GM21529 (cell line): Measurements from ENCODE around the gene NPM1.
"Not testable (repeated sequence)": the region's sequence is repeated elsewhere in the genome, so short reads cannot be mapped to it uniquely, and the experiment has no call there.

Experiments used
- ATAC-seq: cut with Tn5 transposase; IDR thresholded peaks from one replicate; pipeline ENCODE4 v1.9.1; 2021; ENCODE audit not compliant: unreplicated experiment

NPM1 gene, protein sequence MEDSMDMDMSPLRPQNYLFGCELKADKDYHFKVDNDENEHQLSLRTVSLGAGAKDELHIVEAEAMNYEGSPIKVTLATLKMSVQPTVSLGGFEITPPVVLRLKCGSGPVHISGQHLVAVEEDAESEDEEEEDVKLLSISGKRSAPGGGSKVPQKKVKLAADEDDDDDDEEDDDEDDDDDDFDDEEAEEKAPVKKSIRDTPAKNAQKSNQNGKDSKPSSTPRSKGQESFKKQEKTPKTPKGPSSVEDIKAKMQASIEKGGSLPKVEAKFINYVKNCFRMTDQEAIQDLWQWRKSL

DNA sequence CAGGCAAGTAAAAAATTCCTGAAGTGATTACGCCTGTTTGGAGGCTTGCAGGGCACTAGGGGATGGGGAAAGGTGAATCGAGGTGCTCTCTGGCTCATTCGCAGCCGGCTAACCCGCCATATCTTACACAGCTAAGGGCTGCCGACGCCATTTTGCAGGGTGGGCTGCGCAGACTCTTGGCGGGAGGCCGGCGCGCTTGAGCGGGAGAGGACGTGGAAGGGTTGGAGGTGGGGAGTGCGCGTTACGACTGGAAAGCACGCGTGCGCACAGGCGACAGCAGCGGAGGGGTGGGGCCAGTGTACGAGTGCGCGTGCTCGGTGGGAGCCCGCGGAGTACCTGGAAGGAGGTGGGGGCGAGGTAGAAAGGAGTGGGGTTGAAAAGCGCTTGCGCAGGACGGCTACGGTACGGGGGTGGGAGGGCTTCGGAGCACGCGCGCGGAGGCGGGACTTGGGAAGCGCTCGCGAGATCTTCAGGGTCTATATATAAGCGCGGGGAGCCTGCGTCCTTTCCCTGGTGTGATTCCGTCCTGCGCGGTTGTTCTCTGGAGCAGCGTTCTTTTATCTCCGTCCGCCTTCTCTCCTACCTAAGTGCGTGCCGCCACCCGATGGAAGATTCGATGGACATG, at the start of gene NPM1:
Gene NPM1, plus strand, starts transcription at position 505 of the 625 bp plus-strand sequence. Its CDS starts 100 bp downstream, at position 605.
- ATAC-seq: peak; percentile 82

DNA sequence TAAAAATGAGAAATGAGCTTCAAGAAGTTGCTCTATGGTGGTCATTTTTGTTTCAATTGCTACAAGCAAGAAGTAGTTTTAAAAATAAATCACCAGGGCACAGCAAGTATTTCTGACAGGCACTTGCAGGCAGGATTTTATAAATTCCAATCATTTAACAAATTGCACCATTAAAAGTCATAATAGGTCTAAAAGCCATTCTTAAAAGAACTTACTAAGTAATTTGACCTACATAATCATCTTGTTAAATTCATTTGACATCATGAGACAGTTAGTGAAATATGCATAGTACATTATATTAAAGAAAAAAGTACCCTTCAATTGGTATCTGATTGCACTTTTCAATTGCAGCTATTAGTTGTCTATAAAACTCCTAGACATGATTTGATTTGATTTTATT, 47.6 kb upstream of the NPM1 start:
- no peak for ATAC-seq

DNA sequence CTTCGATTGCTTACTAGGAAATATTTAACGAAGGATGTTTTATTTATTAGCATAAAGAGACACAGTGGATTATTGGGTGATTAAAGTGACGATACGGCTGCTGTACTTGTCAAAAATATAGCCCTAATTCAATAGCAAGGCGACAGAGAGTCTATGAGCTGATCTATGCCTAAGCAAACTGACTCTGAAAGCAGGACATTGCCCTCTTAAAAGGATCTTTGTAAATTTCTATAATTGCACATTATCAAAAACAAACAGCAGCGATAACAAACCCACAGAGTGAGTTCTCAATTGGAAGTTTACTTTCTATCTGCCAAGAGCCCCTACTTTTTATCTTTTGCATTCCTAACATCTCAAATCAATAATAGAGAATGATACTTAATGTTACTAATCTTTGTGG, 47.2 kb upstream of the NPM1 start:
- no peak for ATAC-seq

GRCh38 chr5:171342362-171343111, 45.1 kb upstream of the NPM1 start:
- peak; percentile 76 for ATAC-seq

- no peak for ATAC-seq
Measured at GRCh38 chr5:171344936-171345608, 42.6 kb upstream of the NPM1 start.

DNA sequence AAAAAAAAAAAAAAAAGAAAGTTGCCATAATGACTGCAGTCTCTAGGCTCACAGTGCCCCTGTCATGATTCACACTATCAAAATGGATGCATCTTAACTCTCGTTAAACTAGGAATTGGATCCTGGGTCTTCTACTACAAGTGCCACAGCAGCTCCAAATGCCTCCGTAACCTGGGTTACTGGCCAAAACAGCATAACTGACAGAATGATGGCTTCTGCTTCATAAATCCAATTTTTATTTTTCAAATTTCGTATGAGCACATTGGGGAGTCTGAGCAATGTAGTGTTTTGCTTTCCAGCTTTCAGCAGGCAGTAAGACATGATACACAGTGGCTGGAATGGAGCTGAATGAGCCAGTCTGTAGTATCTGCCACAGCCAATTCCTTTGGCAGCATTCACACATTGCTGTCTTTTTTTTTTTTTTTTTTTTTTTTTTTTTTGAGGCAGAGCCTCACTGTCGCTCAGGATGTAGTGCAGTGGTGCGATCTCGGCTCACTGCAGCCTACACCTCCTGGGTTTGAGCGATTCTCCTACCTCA, 36.0 kb upstream of the NPM1 start:
- ATAC-seq: no peak

DNA sequence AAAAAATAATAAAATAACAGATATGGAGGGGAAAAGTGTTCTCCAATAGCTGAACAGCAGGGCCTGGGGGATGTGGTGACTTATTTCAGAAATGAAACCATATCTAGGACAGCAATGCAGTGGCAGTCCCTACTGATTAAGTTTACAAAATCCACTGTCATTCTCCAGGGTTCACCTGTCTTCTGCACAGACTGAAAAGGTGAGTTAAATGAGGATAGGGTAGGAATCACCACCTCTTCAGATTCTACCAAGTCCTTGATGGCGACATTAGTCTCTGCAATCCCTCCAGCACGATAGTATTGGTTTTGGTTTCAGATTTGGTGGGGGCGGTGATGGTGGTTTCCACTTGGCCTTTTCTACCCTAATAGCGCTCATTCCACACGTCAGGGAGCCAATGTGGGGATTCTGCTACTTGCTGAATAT, 32.3 kb upstream of the NPM1 start:
- peak; percentile 96 for ATAC-seq

DNA sequence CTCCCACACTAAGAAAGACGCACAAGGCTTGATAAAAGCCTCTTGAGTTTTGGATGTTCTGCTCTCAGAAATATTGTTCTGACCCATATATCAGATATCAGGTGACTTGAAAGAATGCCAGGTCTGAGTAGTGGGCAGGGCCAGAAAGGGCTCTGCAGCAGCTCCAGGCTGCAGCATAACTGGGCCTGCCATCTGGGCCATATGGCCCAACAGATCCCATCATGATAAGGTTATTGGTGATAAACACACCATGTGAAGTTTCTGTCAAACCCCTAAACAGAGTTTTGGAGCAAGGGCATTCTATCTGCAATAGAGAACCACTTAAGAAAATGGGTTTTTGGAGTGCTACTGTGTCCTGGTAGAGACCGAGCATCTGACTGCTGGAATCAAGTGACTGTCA, 29.8 kb upstream of the NPM1 start:
- no peak for ATAC-seq

DNA sequence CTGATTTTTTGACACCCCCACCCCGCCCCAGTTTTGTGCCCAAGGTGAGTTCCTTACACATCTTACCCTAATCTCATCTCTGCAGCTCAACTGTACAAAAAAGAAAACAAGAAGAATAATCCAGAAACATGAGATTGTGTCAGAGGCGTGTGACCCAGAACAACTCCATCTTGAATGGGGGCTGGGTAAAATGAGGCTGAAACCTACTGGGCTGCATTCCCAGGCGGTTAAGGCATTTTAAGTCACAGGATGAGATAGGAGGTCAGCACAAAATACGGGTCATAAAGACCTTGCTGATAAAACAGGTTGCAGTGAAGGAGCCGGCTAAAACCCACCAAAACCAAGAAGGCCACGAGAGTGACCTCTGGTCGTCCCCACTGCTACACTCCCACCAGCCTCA, 26.5 kb upstream of the NPM1 start:
- ATAC-seq: not testable (repeated sequence)

DNA sequence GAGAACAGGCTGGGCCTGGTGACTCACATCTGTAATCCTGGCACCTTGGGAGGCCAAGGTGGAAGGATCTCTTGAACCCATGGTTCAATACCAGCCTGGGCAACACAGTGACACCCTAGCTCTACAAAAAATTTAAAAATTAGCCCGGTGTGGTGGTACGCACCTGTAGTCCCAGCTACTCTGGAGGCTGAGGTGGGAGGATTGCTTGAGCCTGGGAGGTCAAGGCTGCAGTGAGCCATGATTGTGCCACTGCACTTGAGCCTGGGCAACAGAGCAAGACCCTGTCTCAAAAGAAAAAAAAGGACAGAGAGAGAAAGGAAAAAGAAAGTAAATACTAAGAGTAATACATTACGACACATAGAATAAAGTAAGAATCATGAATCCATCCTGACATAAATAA, 24.4 kb upstream of the NPM1 start:
- not testable (repeated sequence) for ATAC-seq

DNA sequence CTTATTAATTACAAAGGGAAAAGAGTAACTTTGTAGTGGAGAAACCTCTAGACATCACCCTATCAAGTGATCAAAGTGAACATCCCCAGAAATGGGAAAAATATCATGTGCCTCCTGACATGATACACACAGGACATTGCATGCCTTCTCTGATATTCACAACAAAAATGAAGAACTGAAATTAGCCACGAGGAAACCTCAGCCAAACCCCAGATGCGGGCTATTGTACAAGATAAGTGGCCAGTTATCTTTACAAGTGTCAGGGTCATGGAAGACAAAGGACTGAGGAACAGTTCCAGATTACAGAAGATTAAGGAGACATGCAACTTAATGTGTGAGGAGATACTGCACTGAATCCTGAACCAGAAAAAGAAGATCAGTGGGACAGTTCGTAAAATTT, 23.8 kb upstream of the NPM1 start:
- ATAC-seq: peak; percentile 54

DNA sequence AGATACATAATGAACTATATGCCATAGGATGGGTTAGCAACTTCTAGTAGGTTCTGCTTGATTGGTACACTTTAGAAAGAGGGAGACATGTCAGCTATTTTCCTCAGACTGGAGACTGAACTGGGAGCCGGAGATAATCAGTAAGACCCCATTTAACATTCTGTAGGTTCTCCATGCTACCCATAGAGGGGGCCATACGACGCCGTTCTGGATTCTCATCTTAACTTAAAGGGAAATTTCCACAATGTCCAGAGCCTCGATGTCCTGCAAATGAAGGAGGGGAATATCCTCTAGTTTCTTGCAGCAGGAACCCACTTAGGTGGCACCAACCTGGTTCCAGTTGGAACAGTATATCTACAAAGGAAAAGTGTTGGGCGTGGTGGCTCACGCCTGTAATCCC, 22.3 kb upstream of the NPM1 start:
- ATAC-seq: no peak

DNA sequence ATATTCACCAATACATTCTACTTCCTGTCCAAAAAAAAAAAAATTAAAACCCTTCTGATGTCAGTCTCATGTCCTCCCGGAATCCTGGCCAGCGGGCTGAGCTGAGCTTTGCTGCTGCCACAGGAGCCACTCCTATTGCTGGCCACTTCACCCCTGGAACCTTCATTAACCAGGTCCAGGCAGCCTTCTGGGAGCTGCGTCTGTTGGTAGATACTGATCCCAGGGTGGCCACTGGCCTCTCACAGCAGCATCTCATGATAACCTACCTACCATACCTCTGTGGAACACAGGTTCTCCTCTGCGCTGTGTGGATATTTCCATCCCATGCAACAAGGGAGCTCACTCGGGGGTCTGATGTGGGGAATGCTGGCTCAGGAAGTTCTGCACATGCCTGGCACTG, 21.0 kb upstream of the NPM1 start:
- ATAC-seq: no peak

- ATAC-seq: no peak
Measured at GRCh38 chr5:171367424-171368370, 20.0 kb upstream of the NPM1 start.

DNA sequence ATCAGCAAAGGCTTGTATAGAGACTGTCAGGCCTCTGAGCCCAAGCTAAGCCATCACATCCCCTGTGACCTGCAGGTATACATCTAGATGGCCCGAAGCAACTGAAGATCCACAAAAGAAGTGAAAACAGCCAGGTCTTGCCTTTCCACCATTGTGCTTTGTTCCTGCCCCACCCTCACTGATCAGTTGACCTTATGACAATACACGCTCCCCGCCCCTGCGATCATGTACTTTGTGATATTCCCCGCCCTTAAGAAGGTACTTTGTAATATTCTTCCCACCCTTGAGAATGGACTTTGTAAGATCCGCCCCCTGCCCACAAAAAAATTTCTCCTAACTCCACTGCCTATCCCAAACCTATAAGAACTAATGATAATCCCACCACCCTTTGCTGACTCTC, 18.6 kb upstream of the NPM1 start:
- ATAC-seq: no peak

DNA sequence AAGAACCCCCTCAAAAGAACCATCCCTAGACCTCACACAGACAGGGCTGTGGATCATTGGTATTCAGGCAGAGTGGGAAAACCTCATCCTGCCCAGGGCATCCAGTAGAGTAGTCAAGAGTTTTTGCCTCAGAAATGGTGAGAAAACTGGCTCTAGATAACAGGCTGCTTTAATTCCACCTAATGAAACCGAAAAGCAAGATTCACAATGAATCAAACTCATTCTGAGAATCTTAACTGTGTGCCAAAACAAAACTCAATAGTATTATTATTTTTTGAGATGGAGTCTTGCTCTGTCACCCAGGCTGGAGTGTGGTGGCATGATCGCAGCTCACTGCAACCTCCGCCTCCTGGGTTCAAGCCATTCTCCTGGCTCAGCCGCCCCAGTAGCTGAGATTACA, 17.8 kb upstream of the NPM1 start:
- ATAC-seq: no peak

- not testable (repeated sequence) for ATAC-seq
Measured at GRCh38 chr5:171370881-171371280, 16.8 kb upstream of the NPM1 start.

DNA sequence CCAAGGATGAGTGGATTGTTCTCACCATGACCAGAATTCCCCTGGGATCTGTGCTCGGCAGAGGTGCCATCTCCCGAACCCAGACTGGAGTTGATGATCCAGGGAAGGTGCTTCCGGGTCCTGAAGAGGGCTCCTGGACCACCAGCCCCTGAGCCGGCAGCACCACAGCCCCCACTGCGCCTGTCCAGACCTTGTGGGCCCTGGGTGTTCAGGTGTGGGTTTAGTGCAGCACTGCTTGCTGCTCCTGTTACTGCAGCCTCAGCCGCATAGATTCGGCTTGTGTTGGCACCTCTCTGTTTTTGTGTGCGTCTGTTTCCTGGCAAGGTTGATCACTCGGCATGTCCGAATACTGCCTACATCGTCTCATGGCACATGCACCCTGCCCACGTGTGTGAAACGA, 16.3 kb upstream of the NPM1 start:
- ATAC-seq: no peak

- no peak for ATAC-seq
Measured at GRCh38 chr5:171379961-171380360, 7.7 kb upstream of the NPM1 start.

- not testable (repeated sequence) for ATAC-seq
Measured at GRCh38 chr5:171384416-171384815, 3.2 kb upstream of the NPM1 start.
